NCI-H187 treated with DMSO at 0.1 percent for 48 hours (cell line): ENCODE results near the gene PLD1.

ENCODE experiments used
- DNase-seq: peaks from one replicate; lab custom pipeline; 2025; lab: John Stamatoyannopoulos, UW

The PLD1 gene

GRCh38 chr3:171838218-171838720 is 28.0 kb upstream of the PLD1 start:
- no peak for DNase-seq

GRCh38 chr3:171837698-171838097 is 27.4 kb upstream of the PLD1 start:
- no peak for DNase-seq

GRCh38 chr3:171836855-171837254 is 26.6 kb upstream of the PLD1 start:
- DNase-seq: no peak

- no peak for DNase-seq
These were observed 25.3 kb upstream of the PLD1 start for GRCh38 chr3:171835613-171836012.

DNA sequence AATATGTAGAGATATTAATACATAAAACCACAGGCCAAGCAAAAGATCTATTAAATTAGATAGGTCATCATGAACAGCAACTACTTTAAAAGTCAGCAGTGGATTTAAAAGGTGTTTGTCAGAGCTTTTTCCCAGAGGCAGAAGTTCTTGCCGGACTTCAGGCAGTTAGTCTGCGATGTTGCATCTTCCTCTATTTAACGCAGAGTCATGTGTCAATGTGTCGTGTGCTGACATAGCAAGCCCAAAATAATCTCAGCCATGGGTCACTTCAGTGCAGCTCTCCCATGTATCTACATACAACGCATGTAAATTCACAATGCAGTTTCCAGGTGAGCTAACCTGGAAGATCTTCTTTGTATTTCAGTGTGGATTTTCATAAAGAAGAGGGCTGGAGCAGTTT is 24.8 kb upstream of the PLD1 start:
- no peak for DNase-seq

DNA sequence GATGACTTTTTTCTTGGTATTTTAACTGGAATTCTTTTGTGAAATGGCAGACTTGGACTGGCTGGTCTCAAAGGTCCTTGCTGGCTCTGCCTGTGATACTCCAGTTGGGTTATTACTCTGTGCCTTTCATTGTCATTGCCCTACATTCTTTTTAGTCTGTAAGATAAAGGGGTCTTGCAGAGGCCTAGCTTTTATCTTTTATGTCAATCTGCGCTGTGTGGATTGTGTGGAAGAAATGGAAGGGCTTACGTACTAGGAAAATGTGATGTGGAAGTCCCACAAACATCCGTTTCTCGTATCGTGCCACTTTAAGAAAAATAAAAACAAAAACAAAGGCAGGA is 24.1 kb upstream of the PLD1 start:
- no peak for DNase-seq

DNA sequence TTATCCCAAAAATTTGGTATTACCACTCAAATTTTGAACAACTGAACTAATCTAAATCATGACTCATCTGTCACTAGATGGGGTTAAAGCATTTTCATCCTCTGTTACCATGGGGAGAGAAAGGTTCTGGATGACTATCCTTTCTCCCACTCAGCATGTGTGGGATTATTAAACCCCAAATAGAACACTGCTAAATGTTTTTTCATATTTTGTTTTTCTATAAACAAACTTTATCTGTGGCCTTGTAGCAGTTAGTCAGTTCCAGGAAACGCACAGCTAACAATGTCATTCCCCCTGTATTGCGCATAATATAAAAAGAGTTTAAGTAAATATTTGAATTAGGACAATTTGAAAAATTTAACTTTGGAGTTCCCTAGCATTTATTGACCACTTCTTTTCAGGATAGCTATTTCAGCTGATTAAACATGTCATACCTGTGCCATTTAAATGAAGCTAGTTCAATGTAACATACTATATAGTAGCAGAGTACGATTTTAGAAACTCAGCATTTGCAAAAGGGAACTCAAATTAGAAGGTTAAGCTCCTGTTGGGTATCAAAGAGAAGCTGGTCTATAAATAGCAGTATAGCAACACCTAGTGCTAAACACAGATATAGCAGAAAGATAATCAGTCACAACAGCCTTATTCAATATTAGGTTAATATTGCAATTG is 23.6 kb upstream of the PLD1 start:
- DNase-seq: no peak

GRCh38 chr3:171832989-171833388 is 22.7 kb upstream of the PLD1 start:
- no peak for DNase-seq

- no peak for DNase-seq
These were observed 21.7 kb upstream of the PLD1 start for GRCh38 chr3:171831936-171832335.

GRCh38 chr3:171830518-171830875 is 20.2 kb upstream of the PLD1 start:
- DNase-seq: no peak

GRCh38 chr3:171829841-171830517 is 19.7 kb upstream of the PLD1 start:
- no peak for DNase-seq

DNA sequence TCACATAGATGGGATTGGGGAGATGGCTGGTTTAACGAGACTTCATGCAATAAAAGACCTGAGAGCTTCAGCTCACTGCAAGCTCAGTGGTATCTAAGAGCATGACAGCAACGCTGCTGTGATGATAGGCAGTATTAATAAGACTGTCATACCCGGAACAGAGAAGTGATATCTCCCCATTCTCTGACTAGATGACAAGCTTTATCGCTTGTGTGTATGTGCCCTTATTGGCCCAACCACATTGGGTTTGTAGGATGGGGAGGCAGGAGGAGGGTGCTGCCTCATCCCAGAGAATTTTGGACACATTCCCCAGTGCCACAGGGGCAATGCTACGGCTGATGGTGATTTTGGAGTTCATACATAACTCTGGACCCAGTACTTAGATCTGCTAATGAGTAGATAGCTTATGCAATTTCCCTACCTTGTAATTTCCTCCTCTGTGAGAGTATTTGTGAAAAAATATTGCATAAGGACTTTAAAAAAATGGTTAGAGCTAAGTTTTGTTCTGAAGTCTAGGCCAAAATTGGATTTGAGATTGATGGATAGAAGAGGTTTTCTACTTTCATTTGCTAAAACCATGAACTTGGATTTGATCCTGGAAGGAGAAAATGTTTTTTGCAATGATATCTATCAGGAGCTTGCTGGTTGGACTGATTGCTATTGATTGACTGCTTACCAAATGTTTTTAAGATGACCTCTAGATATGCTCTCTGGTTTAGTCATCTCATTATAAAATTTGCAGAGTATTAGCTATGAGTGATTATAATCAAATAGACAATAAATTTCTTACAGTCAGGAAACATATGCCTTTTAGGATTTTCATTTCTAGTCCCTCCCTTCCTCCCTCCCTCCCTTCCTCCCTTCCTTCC is 18.9 kb upstream of the PLD1 start:
- no peak for DNase-seq

DNA sequence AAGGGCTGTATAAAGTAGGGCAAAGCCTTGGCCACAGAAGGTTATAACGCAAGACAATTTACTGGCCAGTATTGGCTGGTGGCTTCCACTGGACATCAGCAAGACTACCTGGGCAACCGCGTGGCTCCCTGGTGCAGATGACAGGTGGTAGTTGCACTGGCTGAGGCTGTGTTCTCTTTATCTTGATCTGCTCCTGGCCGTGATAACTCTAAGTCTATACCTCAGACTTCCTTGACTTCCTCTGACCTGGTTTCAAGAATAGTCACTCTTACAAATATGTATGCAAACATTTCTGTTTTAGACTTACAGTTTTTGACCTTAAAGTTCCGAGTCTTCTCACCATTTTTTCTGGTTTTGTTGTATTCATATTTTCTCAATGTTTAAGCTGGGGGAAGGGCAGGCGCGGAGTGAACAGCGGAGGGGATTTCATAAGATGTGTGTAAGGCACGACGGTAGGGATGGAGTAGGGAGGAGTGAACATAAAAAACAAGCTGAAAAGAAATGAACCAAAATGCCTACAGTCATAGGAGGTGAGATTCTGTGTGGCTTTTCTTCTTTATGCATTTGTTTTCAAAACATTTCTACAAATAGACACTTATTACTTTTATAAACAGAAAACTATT is 17.7 kb upstream of the PLD1 start:
- DNase-seq: no peak

DNA sequence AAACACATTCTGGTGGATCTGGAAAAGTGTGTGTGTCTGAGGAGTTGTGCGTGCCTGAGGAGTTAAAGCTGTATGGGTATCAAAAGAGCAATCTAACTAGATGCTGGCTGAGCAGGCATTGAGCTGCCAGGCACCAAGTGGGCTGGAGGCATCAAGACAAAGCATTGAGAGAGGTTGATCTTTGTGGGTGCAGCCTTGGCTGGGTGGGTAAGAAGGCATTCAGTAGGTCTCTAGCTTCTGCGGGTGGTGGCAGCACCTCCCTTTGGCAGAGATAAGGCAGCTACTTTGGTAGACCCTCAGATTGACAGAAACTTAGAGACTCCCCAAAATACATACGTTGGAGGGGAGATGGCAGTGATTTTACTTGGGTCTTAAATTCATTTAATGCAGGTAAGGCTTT is 17.1 kb upstream of the PLD1 start:
- DNase-seq: no peak

DNA sequence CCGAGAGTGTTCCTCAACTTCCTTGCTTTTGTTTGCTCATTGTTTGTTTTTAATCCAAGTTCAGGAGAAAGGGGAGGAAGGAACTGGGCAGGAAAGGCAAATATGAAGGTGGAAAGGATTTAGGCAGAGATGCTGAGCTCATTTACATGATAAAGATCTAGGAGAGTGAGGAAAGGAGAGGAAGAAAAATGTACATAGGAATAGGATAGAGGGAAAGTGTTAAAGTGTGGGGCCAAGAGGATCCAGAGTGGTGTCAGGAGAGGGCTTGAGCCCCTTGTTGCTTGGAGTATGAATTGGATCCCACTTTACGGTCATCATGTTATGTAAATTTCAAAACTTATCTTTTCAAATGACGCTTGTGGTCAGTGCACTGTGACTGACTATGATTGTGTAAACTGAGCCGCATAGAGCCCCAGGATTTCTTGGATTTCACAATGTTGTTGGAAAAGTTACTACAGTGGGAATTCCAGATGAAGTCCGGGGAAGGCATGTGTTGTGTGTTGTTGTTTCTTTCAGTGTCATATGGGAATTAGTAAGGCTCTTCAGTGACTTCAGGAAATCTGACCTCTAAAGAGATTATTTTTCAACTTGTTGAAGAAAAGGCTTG is 15.0 kb upstream of the PLD1 start:
- DNase-seq: no peak

DNA sequence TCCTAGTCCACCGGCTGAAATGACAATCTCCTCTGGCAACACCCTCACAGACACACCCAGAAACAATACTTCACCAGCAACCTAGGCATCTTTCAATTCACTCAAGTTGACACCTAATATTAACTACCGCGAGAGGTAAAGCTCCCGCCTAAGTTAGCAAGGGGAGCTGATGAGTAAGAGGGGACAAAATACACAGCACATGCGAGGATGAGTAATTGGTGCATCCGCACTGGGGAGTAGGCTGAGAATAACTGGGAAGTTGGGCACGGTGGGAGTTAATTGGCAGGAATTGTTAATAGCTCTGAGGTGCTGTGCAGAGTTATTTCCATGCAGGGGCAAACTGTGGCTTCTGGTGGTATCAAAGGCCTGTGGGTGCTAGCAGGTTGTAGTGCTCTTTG is 14.5 kb upstream of the PLD1 start:
- DNase-seq: no peak

DNA sequence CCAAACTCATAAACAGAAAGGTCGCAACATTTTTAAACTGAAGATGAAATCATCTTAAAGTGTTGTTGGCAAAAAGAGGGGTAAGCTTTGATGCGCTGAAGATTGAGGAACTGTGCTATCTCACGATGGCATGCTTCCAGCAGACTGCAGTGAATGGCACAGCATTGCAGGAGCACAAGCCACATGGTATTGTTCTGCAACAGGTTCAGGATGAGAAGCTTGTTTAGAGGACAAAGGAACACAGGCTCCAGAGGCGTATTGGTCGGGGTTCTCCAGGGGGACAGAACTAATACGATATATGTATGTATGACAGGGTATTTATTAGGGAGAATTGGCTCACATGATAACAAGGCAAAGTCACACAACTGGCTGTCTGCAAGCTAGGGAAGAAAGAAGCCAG is 13.8 kb upstream of the PLD1 start:
- no peak for DNase-seq

- DNase-seq: no peak
These were observed 12.3 kb upstream of the PLD1 start for GRCh38 chr3:171822431-171823106.

DNA sequence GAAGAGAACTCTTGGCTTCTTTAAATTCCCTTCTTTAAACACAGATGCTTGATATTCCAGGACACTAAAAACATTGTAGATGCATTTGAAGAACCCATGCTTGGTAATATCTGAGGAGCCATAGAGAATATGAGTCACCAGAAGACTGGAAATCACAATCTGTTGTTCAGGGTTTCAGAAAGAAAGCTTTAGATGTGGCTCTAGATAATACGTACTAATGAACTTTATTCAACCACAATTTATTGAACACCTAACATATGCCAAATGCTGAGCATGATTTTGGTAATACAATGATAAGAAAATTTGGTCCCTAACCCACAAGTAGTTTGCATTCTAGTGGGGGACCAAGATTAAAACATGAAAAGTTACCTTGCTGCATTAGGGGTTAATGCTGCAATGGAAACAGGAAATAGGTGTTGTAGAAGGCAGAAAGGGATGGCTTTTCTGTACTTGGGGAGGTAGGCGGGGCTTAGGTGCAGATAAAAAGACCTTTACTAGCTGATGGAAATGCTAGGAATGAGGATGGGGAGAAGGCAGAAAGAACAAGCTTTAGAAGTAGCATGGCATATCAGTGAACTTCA is 11.6 kb upstream of the PLD1 start:
- DNase-seq: no peak

GRCh38 chr3:171821044-171821443 is 10.8 kb upstream of the PLD1 start:
- no peak for DNase-seq

- DNase-seq: no peak
These were observed 7.0 kb upstream of the PLD1 start for GRCh38 chr3:171817074-171817800.
